ENCODE measurements around the gene TRIM17.
A peak's percentile ranks its signal among the peaks of the same experiment; 100 is the strongest.

Gene TRIM17

GRCh38 chr1:228416217-228416933 is at the start of gene TRIM17:
TSS of gene TRIM17 (minus strand) at chr1:228416861. CDS start at chr1:228415072, 1,789 bp downstream.
- no peak within 1 kb of the TSS for H3K9ac ChIP-seq (ENCODE audit: low read length in 2 of 2)
- no peak within 1 kb of the TSS for H3K27ac ChIP-seq (ENCODE audit: low read length)

GRCh38 chr1:228465571-228466146 is 49.0 kb upstream of the TRIM17 start:
- no peak overlapping the region for H3K27ac ChIP-seq (ENCODE audit: low read length)
- H3K27me3 ChIP-seq (ENCODE audit: control insufficient read depth in 1 of 2, insufficient read depth in 2 of 2, low read length in 2 of 2) = peaks cover 62 to 89% of the 10 kb centered on the region in 2 donors
- H3K4me3 ChIP-seq (ENCODE audit: low read length in 2 of 2) = no peak overlapping the region

More at GRCh38 chr1:228416217-228416933, at the start of gene TRIM17:
- H3K27me3 ChIP-seq (ENCODE audit: control insufficient read depth in 1 of 2, insufficient read depth in 2 of 2, low read length in 2 of 2) = peaks cover 34 to 37% of the 10 kb centered on the region in 2 donors
- no peaks in the 10 kb centered on the region for H3K36me3 ChIP-seq (ENCODE audit: control insufficient read depth in 2 of 2, insufficient read depth in 2 of 2, low read length in 2 of 2)
- H3K9me3 ChIP-seq (ENCODE audit: control insufficient read depth in 2 of 2, low read length in 2 of 2) = no peaks in the 10 kb centered on the region
- peaks cover 10% of the 10 kb centered on the region for H3K4me1 ChIP-seq (ENCODE audit: control insufficient read depth, insufficient read depth, low read length)
- H3K4me3 ChIP-seq (ENCODE audit: low read length in 2 of 2) = peak within 1 kb of the TSS in 1 of 2 donors; percentile 58

GRCh38 chr1:228465141-228465540 is 48.5 kb upstream of the TRIM17 start:
- H3K9me3 ChIP-seq (ENCODE audit: control insufficient read depth in 2 of 2, low read length in 2 of 2) = no peaks in the 10 kb centered on the region
- no peak overlapping the region for H3K9ac ChIP-seq (ENCODE audit: low read length in 2 of 2)
- H3K27ac ChIP-seq (ENCODE audit: low read length) = no peak overlapping the region
- H3K4me1 ChIP-seq (ENCODE audit: control insufficient read depth, insufficient read depth, low read length) = peaks cover 7% of the 10 kb centered on the region
- H3K36me3 ChIP-seq (ENCODE audit: control insufficient read depth in 2 of 2, insufficient read depth in 2 of 2, low read length in 2 of 2) = no peaks in the 10 kb centered on the region
- peaks cover 60 to 87% of the 10 kb centered on the region in 2 donors for H3K27me3 ChIP-seq (ENCODE audit: control insufficient read depth in 1 of 2, insufficient read depth in 2 of 2, low read length in 2 of 2)
- H3K4me3 ChIP-seq (ENCODE audit: low read length in 2 of 2) = peak overlapping the region; percentile 26 to 59

More at GRCh38 chr1:228465571-228466146, 49.0 kb upstream of the TRIM17 start:
- Histone ChIP-seq H3K36me3 (ENCODE audit: control insufficient read depth in 2 of 2, insufficient read depth in 2 of 2, low read length in 2 of 2) (no peaks in the 10 kb centered on the region), H3K9ac (ENCODE audit: low read length in 2 of 2) (no peak overlapping the region), H3K9me3 (ENCODE audit: control insufficient read depth in 2 of 2, low read length in 2 of 2) (no peaks in the 10 kb centered on the region), H3K4me1 (ENCODE audit: control insufficient read depth, insufficient read depth, low read length) (peaks cover 7% of the 10 kb centered on the region)

GRCh38 chr1:228464487-228464983 is 47.9 kb upstream of the TRIM17 start:
- Histone ChIP-seq H3K27ac (ENCODE audit: low read length) (no peak overlapping the region), H3K9ac (ENCODE audit: low read length in 2 of 2) (no peak overlapping the region), H3K27me3 (ENCODE audit: control insufficient read depth in 1 of 2, insufficient read depth in 2 of 2, low read length in 2 of 2) (peaks cover 57 to 84% of the 10 kb centered on the region in 2 donors), H3K9me3 (ENCODE audit: control insufficient read depth in 2 of 2, low read length in 2 of 2) (no peaks in the 10 kb centered on the region), H3K36me3 (ENCODE audit: control insufficient read depth in 2 of 2, insufficient read depth in 2 of 2, low read length in 2 of 2) (no peaks in the 10 kb centered on the region), H3K4me3 (ENCODE audit: low read length in 2 of 2) (peak overlapping the region; percentile 26 to 59), H3K4me1 (ENCODE audit: control insufficient read depth, insufficient read depth, low read length) (peaks cover 7% of the 10 kb centered on the region)

GRCh38 chr1:228463559-228464455 is 47.1 kb upstream of the TRIM17 start:
- Histone ChIP-seq H3K9ac (ENCODE audit: low read length in 2 of 2) (no peak overlapping the region), H3K27ac (ENCODE audit: low read length) (no peak overlapping the region), H3K9me3 (ENCODE audit: control insufficient read depth in 2 of 2, low read length in 2 of 2) (no peaks in the 10 kb centered on the region), H3K4me3 (ENCODE audit: low read length in 2 of 2) (peak overlapping the region in 1 of 2 donors; percentile 59), H3K27me3 (ENCODE audit: control insufficient read depth in 1 of 2, insufficient read depth in 2 of 2, low read length in 2 of 2) (peaks cover 58 to 83% of the 10 kb centered on the region in 2 donors), H3K4me1 (ENCODE audit: control insufficient read depth, insufficient read depth, low read length) (peaks cover 12% of the 10 kb centered on the region), H3K36me3 (ENCODE audit: control insufficient read depth in 2 of 2, insufficient read depth in 2 of 2, low read length in 2 of 2) (no peaks in the 10 kb centered on the region)

GRCh38 chr1:228463009-228463558 is 46.4 kb upstream of the TRIM17 start:
- Histone ChIP-seq H3K9ac (ENCODE audit: low read length in 2 of 2) (no peak overlapping the region), H3K9me3 (ENCODE audit: control insufficient read depth in 2 of 2, low read length in 2 of 2) (no peaks in the 10 kb centered on the region), H3K4me1 (ENCODE audit: control insufficient read depth, insufficient read depth, low read length) (peaks cover 14% of the 10 kb centered on the region), H3K27me3 (ENCODE audit: control insufficient read depth in 1 of 2, insufficient read depth in 2 of 2, low read length in 2 of 2) (peaks cover 58 to 82% of the 10 kb centered on the region in 2 donors), H3K27ac (ENCODE audit: low read length) (no peak overlapping the region), H3K4me3 (ENCODE audit: low read length in 2 of 2) (no peak overlapping the region), H3K36me3 (ENCODE audit: control insufficient read depth in 2 of 2, insufficient read depth in 2 of 2, low read length in 2 of 2) (no peaks in the 10 kb centered on the region)

- Histone ChIP-seq H3K27ac (ENCODE audit: low read length) (no peak overlapping the region), H3K27me3 (ENCODE audit: control insufficient read depth in 1 of 2, insufficient read depth in 2 of 2, low read length in 2 of 2) (peaks cover 53 to 83% of the 10 kb centered on the region in 2 donors), H3K4me1 (ENCODE audit: control insufficient read depth, insufficient read depth, low read length) (peaks cover 16% of the 10 kb centered on the region), H3K9ac (ENCODE audit: low read length in 2 of 2) (no peak overlapping the region), H3K9me3 (ENCODE audit: control insufficient read depth in 2 of 2, low read length in 2 of 2) (no peaks in the 10 kb centered on the region), H3K4me3 (ENCODE audit: low read length in 2 of 2) (no peak overlapping the region), H3K36me3 (ENCODE audit: control insufficient read depth in 2 of 2, insufficient read depth in 2 of 2, low read length in 2 of 2) (no peaks in the 10 kb centered on the region)
These were observed 45.9 kb upstream of the TRIM17 start for GRCh38 chr1:228462560-228462959.

- peaks cover 44 to 78% of the 10 kb centered on the region in 2 donors for H3K27me3 ChIP-seq (ENCODE audit: control insufficient read depth in 1 of 2, insufficient read depth in 2 of 2, low read length in 2 of 2)
- H3K4me3 ChIP-seq (ENCODE audit: low read length in 2 of 2) = no peak overlapping the region
- H3K9me3 ChIP-seq (ENCODE audit: control insufficient read depth in 2 of 2, low read length in 2 of 2) = no peaks in the 10 kb centered on the region
- H3K4me1 ChIP-seq (ENCODE audit: control insufficient read depth, insufficient read depth, low read length) = peaks cover 22% of the 10 kb centered on the region
- no peak overlapping the region for H3K9ac ChIP-seq (ENCODE audit: low read length in 2 of 2)
- H3K36me3 ChIP-seq (ENCODE audit: control insufficient read depth in 2 of 2, insufficient read depth in 2 of 2, low read length in 2 of 2) = no peaks in the 10 kb centered on the region
- no peak overlapping the region for H3K27ac ChIP-seq (ENCODE audit: low read length)
These were observed 44.2 kb upstream of the TRIM17 start for GRCh38 chr1:228460821-228461220.

GRCh38 chr1:228459091-228459993 is 42.7 kb upstream of the TRIM17 start:
- Histone ChIP-seq H3K4me3 (ENCODE audit: low read length in 2 of 2) (peak overlapping the region; percentile 19 to 63), H3K27ac (ENCODE audit: low read length) (no peak overlapping the region), H3K36me3 (ENCODE audit: control insufficient read depth in 2 of 2, insufficient read depth in 2 of 2, low read length in 2 of 2) (no peaks in the 10 kb centered on the region), H3K9ac (ENCODE audit: low read length in 2 of 2) (no peak overlapping the region), H3K4me1 (ENCODE audit: control insufficient read depth, insufficient read depth, low read length) (peaks cover 16% of the 10 kb centered on the region), H3K27me3 (ENCODE audit: control insufficient read depth in 1 of 2, insufficient read depth in 2 of 2, low read length in 2 of 2) (peaks cover 31 to 63% of the 10 kb centered on the region in 2 donors), H3K9me3 (ENCODE audit: control insufficient read depth in 2 of 2, low read length in 2 of 2) (no peaks in the 10 kb centered on the region)
